Measurements from ENCODE around the gene SPATC1L.

DNA sequence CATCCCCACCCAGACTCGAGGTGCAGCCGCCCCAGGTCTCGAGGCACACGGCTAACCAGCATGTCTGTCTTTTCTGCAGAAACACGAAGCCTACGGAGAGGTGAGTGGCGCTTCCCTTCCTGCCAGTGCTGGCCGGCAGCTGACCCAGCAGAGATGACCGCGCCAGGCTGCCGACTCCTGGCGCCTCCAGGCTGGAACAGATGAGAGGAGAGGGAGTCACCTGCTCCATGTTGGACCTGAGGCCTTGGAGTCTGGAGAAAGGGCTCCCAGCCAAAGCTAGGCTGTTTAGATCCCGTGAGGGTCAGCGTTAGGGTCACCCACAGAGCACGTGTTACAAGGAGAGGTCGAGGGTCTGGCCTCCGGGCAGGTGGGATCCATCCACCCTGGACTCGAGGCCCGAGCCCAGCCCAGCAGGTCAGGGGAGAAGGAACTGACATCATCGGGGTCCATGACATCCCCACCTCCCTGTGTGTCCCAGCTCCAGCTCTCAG is 71.5 kb downstream of the SPATC1L start:
- TF ChIP-seq YY1 (IDR thresholded peaks at IDR 0.05; ENCODE audit: insufficient read depth, insufficient read length) (no peak), ZNF274 (IDR thresholded peaks at IDR 0.05; ENCODE audit: low read depth, low read length) (no peak), SUZ12 (IDR thresholded peaks at IDR 0.05; ENCODE audit: extremely low read depth, insufficient read depth, insufficient read length) (no peak)
